GM19438 (cell line): Measurements from ENCODE around the gene CD68.
A peak's percentile ranks its signal among the peaks of the same experiment; 100 is the strongest.

ENCODE experiments used
- ATAC-seq: cut with Tn5 transposase; IDR thresholded peaks from one replicate; pipeline ENCODE4 v1.9.1; 2021; ENCODE audit warnings: low read depth; ENCODE audit not compliant: unreplicated experiment

The CD68 gene

DNA sequence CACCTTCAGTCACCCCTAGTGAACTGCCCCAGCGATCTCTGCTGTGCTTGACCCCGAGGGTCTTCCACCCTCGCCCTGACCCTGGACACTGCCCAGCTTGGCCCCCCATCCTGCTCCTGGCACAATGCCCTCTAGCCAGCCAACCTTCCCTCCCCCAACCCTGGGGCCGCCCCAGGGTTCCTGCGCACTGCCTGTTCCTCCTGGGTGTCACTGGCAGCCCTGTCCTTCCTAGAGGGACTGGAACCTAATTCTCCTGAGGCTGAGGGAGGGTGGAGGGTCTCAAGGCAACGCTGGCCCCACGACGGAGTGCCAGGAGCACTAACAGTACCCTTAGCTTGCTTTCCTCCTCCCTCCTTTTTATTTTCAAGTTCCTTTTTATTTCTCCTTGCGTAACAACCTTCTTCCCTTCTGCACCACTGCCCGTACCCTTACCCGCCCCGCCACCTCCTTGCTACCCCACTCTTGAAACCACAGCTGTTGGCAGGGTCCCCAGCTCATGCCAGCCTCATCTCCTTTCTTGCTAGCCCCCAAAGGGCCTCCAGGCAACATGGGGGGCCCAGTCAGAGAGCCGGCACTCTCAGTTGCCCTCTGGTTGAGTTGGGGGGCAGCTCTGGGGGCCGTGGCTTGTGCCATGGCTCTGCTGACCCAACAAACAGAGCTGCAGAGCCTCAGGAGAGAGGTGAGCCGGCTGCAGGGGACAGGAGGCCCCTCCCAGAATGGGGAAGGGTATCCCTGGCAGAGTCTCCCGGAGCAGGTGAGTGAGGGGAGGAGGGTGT lies 20.7 kb upstream of the CD68 start, which contains the start of gene TNFSF13:
Gene TNFSF13, plus strand, starts transcription at position 207 of the 776 bp plus-strand sequence. Its CDS starts 290 bp downstream, at position 497.
- ATAC-seq, result no peak

GRCh38 chr17:7559320-7560171 lies 19.9 kb upstream of the CD68 start:
- no peak for ATAC-seq

- no peak for ATAC-seq
Observed at GRCh38 chr17:7560172-7561027, 19.0 kb upstream of the CD68 start.

GRCh38 chr17:7561028-7561575 lies 18.3 kb upstream of the CD68 start:
- ATAC-seq, result peak; percentile 49

GRCh38 chr17:7561589-7562207 lies 17.7 kb upstream of the CD68 start, which contains the start of gene SENP3:
Gene SENP3, plus strand, starts transcription at chr17:7561919. Its CDS starts 1,158 bp downstream, at chr17:7563077.
- peak; percentile 57 for ATAC-seq

GRCh38 chr17:7562208-7562605 lies 17.2 kb upstream of the CD68 start:
- no peak for ATAC-seq

- ATAC-seq, result no peak
Observed at GRCh38 chr17:7563115-7563869, 16.1 kb upstream of the CD68 start.

GRCh38 chr17:7569571-7569970 lies 9.9 kb upstream of the CD68 start:
- ATAC-seq, result no peak

DNA sequence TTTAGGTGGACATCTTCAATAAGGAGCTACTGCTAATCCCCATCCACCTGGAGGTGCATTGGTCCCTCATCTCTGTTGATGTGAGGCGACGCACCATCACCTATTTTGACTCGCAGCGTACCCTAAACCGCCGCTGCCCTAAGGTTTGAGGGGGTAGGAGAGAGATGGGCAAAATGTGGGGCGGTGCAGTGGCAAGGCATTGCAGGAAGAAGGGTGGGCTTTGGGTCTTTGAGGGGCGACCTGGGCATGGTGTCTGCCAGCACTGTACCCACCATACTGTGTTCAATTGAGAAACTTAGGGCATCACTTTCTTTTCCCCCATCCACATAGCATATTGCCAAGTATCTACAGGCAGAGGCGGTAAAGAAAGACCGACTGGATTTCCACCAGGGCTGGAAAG lies 9.1 kb upstream of the CD68 start:
- no peak for ATAC-seq

GRCh38 chr17:7572338-7572587 lies 7.2 kb upstream of the CD68 start:
- ATAC-seq, result no peak

DNA sequence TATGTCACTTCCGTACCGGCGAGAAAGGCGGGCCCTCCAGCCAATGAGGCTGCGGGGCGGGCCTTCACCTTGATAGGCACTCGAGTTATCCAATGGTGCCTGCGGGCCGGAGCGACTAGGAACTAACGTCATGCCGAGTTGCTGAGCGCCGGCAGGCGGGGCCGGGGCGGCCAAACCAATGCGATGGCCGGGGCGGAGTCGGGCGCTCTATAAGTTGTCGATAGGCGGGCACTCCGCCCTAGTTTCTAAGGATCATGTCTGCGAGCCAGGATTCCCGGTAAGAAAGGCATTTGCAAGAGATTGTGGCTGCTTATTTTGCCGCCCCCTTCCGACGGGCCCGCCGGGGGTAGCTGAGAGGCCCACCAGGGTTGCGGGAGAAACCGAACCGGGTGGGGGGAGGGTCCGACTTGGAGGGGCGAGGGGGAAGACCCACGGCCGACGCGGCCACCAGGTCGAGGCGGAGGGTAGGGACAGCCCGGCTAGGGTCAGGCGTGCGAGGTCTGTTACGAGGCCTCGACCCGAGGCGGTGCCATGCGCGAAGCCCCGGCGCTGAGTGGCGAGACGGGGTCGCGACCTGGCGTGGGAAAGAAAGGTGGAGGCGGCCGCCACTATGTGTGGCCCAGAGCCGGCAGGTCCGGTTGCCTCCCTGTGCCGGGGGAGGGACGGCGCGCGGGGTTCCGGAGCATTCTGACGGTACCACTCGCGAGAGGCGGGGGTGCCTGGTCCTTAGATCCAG lies 6.7 kb upstream of the CD68 start:
- ATAC-seq, result peak; percentile 92

DNA sequence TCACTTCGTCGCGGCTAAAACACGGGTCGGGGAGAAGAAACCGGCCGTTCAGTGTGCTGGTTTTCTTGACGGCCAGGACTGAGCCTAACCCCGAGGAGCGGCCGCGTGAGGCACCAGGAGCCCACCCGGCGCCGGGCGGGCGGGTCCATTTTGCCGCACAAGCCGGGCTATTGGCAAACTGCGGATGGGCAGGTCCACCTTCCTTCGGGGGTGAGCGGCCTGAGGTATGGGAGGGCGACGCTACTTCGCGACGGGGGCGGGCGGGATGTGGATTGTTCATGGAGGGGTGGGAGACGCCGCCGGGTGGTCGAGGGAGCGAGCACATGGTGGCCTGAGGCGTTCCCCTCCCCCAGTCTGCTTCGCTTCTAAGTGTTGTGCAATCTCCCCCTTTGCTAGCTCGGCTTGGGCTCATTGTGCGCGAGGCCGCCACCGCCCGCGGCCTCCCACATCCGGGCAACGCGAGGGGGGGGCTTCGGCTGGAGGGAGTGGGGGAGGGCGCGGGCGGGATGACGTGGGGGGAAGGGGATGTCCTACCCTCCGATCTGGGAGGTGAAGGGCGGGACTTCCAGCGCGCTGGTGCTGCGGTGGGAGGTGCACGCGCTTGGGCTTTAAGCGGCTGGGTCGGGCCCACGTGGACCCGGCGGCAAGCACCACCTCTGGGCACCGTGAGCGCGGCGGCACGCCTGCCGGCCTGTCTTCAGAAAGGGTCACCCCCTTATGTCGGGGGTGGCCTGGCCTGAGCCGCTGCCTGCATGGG lies 5.9 kb upstream of the CD68 start:
- ATAC-seq, result no peak

DNA sequence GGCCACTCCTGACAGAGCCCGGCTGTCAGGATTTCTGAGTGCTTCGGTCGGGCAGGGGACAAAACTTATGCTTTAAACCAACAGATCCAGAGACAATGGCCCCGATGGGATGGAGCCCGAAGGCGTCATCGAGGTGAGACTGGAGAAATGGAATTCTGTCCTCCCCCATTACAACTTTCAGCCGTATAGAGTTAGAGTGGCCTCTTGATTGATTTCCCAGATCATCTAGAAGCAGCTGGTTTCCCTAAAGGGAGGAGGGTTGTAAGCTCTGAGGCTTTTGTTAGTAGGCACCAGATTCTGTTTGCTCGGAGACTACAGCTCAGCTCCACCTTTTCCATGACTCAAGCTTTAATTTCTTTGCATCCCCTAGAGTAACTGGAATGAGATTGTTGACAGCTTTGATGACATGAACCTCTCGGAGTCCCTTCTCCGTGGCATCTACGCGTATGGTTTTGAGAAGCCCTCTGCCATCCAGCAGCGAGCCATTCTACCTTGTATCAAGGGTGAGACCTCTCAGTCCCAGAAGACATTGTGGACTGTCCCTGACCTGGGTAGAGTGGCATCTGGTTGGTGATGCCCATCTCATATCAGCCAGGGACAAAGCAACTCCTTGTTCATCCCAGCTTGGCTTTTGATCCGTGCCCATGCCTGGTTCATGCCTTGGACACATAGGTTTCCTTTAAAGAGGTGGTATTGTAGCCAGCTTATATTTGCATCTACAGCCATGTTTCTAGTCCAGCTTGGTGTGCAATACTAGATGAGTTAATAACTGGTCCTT lies 5.1 kb upstream of the CD68 start:
- no peak for ATAC-seq

DNA sequence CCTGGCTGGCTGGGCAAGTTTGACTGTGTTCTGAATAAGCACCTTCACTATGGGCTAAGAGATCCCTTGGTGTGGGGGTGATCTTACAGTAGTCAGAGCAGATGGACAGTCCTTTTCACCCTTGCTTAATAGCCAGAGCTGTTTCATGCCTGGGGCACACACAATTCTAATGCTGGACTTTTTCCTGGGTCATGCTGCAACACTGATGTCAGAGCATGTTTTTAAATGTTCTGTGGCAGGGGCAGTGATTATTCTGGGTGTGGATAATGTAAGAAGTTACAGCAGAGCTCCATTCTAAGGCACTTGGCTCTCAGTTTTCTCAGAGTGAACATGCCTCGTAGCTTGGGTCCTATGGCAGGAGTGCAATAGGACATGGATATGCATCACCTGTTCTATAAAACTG lies 4.0 kb upstream of the CD68 start:
- no peak for ATAC-seq

DNA sequence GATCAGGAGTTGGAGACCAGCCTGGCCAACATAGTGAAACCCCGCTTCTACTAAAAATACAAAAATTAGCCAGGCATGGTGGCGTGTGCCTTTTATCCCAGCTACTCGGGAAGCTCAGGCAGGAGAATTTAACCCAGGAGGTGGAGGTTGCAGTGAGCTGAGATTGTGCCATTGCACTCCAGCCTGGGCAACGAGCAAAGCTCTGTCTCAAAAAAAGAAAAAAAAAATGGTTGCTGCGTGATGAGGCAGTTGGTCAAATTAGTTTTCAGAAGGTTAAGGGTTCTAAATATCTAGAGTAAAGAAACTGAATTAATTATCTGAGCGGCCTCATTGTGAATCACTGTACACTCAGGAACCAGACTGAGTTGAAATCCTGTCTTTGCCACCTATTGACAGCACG lies 3.5 kb upstream of the CD68 start:
- ATAC-seq, result no peak

GRCh38 chr17:7576432-7576937 lies 3.0 kb upstream of the CD68 start:
- ATAC-seq, result no peak
